Measurements from ENCODE around the gene NKAP.

NKAP gene

GRCh38 chrX:119887721-119888425 lies 55.7 kb downstream of the NKAP start:
- Histone ChIP-seq H3K27me3 (ENCODE audit: insufficient read depth, low read depth, severe bottlenecking) (peaks cover 8% of the 10 kb centered on the region), H3K9me3 (ENCODE audit: severe bottlenecking) (no peaks in the 10 kb centered on the region), H3K36me3 (no peaks in the 10 kb centered on the region), H3K4me3 (ENCODE audit: low read depth, low read length) (peak overlapping the region; percentile 53), H3K27ac (no peak overlapping the region)
- peak; percentile 88 for DNase-seq
- TF ChIP-seq CTCF (IDR thresholded peaks at IDR 0.05; ENCODE audit: low read depth, low read length), result peak; percentile 75

GRCh38 chrX:119885554-119886428 lies 57.8 kb downstream of the NKAP start:
- H3K9me3 ChIP-seq (ENCODE audit: severe bottlenecking), result no peaks in the 10 kb centered on the region
- no peak overlapping the region for H3K4me3 ChIP-seq (ENCODE audit: low read depth, low read length)
- DNase-seq, result no peak
- H3K27me3 ChIP-seq (ENCODE audit: insufficient read depth, low read depth, severe bottlenecking), result no peaks in the 10 kb centered on the region
- H3K27ac ChIP-seq, result no peak overlapping the region
- TF ChIP-seq CTCF (IDR thresholded peaks at IDR 0.05; ENCODE audit: low read depth, low read length), result no peak
- no peaks in the 10 kb centered on the region for H3K36me3 ChIP-seq

DNA sequence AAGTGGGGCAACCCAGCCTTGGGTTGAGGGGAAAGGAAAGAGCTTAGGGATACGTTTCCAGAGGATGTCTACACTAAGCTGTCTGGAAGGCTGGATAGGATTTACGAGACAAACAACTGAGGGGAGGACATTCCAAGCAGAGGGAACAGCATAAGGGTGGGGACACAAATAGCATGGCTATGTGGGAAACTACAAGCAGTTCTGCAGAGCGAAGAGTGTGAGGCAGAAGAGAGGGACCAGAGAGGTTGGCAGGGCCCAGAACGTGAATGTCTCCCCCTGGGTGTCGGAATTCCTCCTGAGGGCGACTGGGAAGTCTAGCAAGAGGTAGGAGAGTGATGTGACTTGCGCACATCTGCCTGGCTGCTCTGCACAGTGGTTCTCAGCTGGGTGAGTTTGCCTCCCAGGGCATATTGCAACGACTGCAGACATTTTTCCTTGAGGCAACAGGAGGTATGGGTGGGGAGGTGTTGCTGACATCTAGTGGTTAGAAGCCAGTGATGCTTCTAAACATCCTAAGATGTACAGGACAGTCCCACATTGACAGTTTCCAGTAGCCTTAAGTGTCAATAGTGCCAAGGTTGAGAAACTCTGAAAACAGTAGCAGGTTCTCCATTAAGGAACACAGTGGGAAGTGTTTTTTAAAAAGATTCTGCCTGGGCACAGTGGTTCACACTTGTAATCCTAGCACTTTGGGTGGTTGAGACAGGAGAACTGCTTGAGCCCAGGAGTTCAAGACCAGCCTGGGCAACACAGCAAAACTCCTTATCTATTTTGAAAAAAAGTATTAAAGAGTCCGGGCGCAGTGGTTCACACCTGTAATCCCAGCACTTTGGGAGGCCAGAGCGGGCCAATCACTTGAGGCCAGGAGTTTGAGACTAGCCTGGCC lies 62.8 kb downstream of the NKAP start:
- no peak overlapping the region for H3K4me3 ChIP-seq (ENCODE audit: low read depth, low read length)
- DNase-seq, result peak; percentile 40
- H3K27ac ChIP-seq, result no peak overlapping the region
- H3K27me3 ChIP-seq (ENCODE audit: insufficient read depth, low read depth, severe bottlenecking), result no peaks in the 10 kb centered on the region
- no peaks in the 10 kb centered on the region for H3K9me3 ChIP-seq (ENCODE audit: severe bottlenecking)
- H3K36me3 ChIP-seq, result no peaks in the 10 kb centered on the region
- TF ChIP-seq CTCF (IDR thresholded peaks at IDR 0.05; ENCODE audit: low read depth, low read length), result peak; percentile 81

DNA sequence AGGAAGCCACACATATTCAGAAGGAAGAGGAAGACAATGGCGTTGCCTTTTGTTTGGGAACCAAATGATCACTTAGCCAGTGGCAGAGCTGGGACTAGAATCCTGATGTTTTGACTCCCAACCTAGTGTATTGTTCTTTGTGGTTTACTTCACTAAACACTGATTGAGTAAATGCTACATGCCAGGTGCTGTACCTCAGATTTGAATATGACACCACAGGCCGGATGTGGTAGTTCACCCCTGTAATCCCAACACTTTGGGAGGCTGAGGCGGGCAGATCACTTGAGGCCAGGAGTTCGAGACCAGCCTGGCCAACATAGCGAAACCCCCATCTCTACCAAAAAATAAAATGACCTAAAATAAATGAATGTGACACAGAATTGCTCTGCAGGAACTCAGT lies 63.5 kb downstream of the NKAP start:
- Histone ChIP-seq H3K36me3 (no peaks in the 10 kb centered on the region), H3K4me3 (ENCODE audit: low read depth, low read length) (no peak overlapping the region), H3K9me3 (ENCODE audit: severe bottlenecking) (no peaks in the 10 kb centered on the region), H3K27me3 (ENCODE audit: insufficient read depth, low read depth, severe bottlenecking) (no peaks in the 10 kb centered on the region), H3K27ac (no peak overlapping the region)
- TF ChIP-seq CTCF (IDR thresholded peaks at IDR 0.05; ENCODE audit: low read depth, low read length), result no peak
- no peak for DNase-seq

DNA sequence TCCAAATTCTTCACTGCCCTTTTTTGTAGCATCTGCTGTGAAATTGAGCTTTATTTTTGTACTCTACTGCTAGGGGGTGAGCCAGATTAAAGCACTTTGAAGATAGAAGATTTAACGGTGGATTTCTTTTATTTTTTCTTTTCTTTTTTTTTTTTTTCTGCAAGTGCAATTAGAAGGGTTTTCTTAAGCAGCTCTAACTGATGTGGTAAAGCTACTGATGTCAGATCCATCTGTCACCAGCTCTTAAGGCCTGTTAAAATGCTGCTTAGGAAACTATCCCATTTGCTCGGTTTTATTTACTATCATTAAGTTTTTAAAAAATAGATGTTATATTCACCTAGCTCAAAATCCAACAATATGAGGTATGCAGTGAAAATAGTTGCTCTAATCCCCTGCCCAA lies 64.8 kb downstream of the NKAP start:
- Histone ChIP-seq H3K9me3 (ENCODE audit: severe bottlenecking) (no peaks in the 10 kb centered on the region), H3K4me3 (ENCODE audit: low read depth, low read length) (no peak overlapping the region), H3K36me3 (0 out of 2 replicates have a peak, but pooled peaks cover 3% of the 10 kb centered on the region), H3K27me3 (ENCODE audit: insufficient read depth, low read depth, severe bottlenecking) (no peaks in the 10 kb centered on the region), H3K27ac (no peak overlapping the region)
- no peak for DNase-seq
- no peak for TF ChIP-seq CTCF (IDR thresholded peaks at IDR 0.05; ENCODE audit: low read depth, low read length)
